Activated T-cell treated with anti-CD3 and anti-CD28 coated beads for 4 hours (primary cell): ENCODE data around the gene FMN2.
"Not testable (repeated sequence)": the region's sequence is repeated elsewhere in the genome, so short reads cannot be mapped to it uniquely, and the experiment has no call there.

Experiments
- DNase-seq: peaks from one replicate; pipeline ENCODE4 v3.0.0-alpha.2; 2020

The FMN2 gene

GRCh38 chr1:240328382-240328781, 236.7 kb downstream of the FMN2 start:
- not testable (repeated sequence) for DNase-seq

GRCh38 chr1:240329443-240329842, 237.8 kb downstream of the FMN2 start:
- no peak for DNase-seq

GRCh38 chr1:240332672-240333071, 241.0 kb downstream of the FMN2 start:
- no peak for DNase-seq

- no peak for DNase-seq
Measured at GRCh38 chr1:240337781-240338180, 246.1 kb downstream of the FMN2 start.

GRCh38 chr1:240338837-240339236, 247.2 kb downstream of the FMN2 start:
- DNase-seq, result no peak

- no peak for DNase-seq
Measured at GRCh38 chr1:240341365-240342250, 249.9 kb downstream of the FMN2 start.

- no peak for DNase-seq
Measured at GRCh38 chr1:240342251-240342625, 250.6 kb downstream of the FMN2 start.

- DNase-seq, result no peak
Measured at GRCh38 chr1:240343045-240343444, 251.4 kb downstream of the FMN2 start.

GRCh38 chr1:240343966-240344365, 252.3 kb downstream of the FMN2 start:
- DNase-seq, result no peak

GRCh38 chr1:240344918-240345317, 253.2 kb downstream of the FMN2 start:
- no peak for DNase-seq

- no peak for DNase-seq
Measured at GRCh38 chr1:240349695-240350094, 258.0 kb downstream of the FMN2 start.

GRCh38 chr1:240350910-240351331, 259.2 kb downstream of the FMN2 start:
- no peak for DNase-seq

- no peak for DNase-seq
Measured at GRCh38 chr1:240351690-240352089, 260.0 kb downstream of the FMN2 start.

- DNase-seq, result no peak
Measured at GRCh38 chr1:240352769-240353168, 261.1 kb downstream of the FMN2 start.

GRCh38 chr1:240356568-240356967, 264.9 kb downstream of the FMN2 start:
- DNase-seq, result no peak

- DNase-seq, result no peak
Measured at GRCh38 chr1:240362046-240362445, 270.4 kb downstream of the FMN2 start.

- DNase-seq, result no peak
Measured at GRCh38 chr1:240362826-240363225, 271.1 kb downstream of the FMN2 start.

GRCh38 chr1:240363315-240363714, 271.6 kb downstream of the FMN2 start:
- DNase-seq, result no peak

- DNase-seq, result no peak
Measured at GRCh38 chr1:240363914-240364313, 272.2 kb downstream of the FMN2 start.

- no peak for DNase-seq
Measured at GRCh38 chr1:240366636-240367035, 275.0 kb downstream of the FMN2 start.

GRCh38 chr1:240385551-240385950, 293.9 kb downstream of the FMN2 start:
- DNase-seq, result no peak

GRCh38 chr1:240385985-240386978, 294.6 kb downstream of the FMN2 start:
- DNase-seq, result no peak

- DNase-seq, result no peak
Measured at GRCh38 chr1:240387051-240387450, 295.4 kb downstream of the FMN2 start.
